ENCODE data around the gene C1QTNF12.
"Not testable (repeated sequence)": the region's sequence is repeated elsewhere in the genome, so short reads cannot be mapped to it uniquely, and the experiment has no call there.

C1QTNF12 gene

DNA sequence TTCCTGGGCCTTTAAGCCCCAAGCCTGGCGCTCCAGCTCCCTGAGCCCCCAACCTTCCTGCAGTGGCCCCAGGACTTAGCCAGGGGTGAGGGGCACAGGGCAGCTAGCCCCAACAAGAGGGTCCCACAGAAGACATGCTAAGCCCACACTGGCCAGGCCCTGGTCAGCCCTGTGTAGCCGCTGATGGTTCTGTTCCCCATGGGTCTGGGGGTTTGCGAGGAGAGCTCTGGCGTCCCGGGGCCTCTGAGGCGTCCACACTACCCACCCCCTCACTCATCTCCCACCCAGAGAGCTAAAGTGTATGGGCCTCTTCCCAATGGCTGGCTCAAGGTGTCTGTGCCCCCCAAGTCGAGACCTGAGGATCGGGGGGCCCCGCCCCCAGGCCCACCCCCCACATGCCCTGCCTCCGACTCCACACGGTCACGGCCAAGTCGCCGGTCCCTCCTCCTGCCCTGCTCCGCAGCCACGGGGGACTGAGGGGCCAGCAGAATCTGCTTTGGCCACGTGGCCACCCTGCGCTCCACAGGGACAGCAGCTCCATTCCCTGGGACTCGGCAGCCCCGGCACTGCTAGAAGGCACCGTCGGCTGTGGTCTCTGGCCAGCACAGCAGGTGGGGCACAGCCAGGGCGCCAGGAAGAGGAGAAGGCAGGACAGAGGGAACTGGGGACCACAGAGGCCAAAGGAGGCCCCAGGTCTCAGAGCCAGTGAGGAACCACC lies 47.9 kb downstream of the C1QTNF12 start:
- in situ Hi-C loops (cut with MboI; ENCODE audit: low sequenced_read_pairs, unreplicated experiment) = no loop called here
- TF ChIP-seq, protein P1, sequence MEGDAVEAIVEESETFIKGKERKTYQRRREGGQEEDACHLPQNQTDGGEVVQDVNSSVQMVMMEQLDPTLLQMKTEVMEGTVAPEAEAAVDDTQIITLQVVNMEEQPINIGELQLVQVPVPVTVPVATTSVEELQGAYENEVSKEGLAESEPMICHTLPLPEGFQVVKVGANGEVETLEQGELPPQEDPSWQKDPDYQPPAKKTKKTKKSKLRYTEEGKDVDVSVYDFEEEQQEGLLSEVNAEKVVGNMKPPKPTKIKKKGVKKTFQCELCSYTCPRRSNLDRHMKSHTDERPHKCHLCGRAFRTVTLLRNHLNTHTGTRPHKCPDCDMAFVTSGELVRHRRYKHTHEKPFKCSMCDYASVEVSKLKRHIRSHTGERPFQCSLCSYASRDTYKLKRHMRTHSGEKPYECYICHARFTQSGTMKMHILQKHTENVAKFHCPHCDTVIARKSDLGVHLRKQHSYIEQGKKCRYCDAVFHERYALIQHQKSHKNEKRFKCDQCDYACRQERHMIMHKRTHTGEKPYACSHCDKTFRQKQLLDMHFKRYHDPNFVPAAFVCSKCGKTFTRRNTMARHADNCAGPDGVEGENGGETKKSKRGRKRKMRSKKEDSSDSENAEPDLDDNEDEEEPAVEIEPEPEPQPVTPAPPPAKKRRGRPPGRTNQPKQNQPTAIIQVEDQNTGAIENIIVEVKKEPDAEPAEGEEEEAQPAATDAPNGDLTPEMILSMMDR (IDR thresholded peaks at IDR 0.05; ENCODE audit: borderline replicate concordance, control extremely low read depth, extremely low read depth, insufficient read depth, missing control alignments) = no peak
- DNase-seq (ENCODE audit: low spot score) = no peak

DNA sequence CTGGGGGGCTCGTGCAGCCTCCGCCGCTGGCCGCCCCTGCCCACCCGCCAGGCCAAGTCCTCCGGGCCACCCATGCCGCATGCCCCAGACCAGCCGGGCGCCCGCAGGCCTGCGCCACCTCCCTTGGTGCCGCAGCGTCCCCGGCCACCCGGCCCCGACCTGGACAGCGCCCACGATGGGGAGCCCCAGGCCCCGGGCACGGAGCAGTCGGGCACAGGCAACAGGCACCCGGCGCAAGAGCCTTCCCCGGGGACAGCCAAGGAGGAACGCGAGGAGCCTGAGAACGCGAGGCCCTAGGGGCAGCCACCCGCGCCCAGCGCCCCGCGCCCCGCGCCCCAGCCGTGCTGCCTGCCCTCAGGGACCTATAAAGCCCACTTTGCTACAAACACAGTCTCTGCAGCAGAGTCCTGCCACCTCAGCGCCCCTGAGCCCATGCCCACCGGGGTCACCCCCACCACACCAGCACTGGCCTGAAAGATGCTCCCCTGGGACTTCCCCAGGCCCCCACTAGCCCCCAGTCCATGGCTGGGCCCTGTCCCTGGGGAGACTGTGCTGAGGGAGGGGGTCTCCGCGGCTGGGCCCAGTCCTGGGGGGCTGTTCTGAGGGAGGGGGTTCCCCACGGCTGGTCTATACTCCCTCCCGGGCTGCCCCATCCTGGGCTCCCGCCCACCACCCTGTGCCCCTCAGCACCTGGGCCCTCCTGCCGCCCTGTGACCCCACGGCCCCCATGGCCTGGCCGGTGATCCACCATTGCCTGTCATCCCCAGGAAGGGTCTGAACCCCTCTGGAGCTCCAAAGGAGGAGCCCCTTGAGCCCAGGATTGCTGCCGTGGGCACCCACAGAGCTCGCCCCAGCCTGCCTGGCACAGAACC lies 48.7 kb downstream of the C1QTNF12 start:
- no peak for DNase-seq (ENCODE audit: low spot score)
- TF ChIP-seq, protein P1 (IDR thresholded peaks at IDR 0.05; ENCODE audit: borderline replicate concordance, control extremely low read depth, extremely low read depth, insufficient read depth, missing control alignments) = no peak
- in situ Hi-C loops (cut with MboI; ENCODE audit: low sequenced_read_pairs, unreplicated experiment) = no loop called here

DNA sequence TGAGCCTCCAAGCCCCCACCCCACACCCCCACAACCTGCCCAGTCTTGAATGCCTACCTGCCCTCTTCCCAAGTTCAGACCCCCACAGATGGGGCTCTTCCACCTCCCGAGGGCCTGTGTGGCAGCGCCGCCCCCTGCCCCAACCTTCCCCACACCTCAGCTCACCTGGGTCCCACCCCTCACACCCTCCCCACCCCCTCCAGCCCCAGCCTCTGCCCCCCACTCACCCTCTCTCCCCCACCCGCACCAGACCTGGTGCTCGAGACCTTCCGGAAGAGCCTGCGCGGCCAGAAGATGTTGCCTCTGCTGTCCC lies 49.4 kb downstream of the C1QTNF12 start:
- DNase-seq (ENCODE audit: low spot score) = no peak
- in situ Hi-C loops (cut with MboI; ENCODE audit: low sequenced_read_pairs, unreplicated experiment) = no loop called here

DNA sequence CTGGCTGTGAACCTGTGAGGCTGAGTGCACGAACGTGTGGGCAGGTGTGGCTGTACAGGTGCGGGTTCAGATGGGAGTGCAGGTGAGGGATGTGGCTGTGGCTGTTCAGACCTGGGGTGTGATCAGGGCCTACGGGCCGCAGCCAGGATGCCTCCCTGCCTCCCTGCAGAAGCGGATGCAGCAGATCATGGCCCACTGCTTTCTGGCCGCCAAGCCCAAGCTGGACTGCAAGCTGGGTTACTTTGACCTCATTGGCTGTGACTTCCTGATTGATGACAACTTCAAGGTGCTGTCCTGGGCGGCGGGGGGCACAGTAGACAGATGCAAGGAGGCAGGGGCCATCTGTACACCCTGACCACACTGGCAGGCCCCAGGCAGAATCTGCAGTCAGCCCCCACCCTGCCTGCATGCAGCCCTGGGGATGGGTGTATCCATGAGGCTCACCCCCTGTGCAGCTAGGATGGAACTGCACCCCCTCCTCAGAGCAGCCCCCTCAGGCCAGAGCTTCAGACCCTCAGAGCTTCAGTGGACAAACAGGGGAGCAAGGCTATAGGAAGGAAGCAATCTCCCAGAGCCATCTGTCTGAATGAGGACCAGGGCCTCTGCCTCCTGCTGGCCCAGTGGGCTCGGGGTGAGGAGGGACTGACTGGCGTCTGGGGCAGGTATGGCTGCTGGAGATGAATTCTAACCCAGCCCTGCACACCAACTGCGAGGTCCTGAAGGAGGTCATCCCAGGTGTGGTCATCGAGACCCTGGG lies 49.9 kb downstream of the C1QTNF12 start:
- in situ Hi-C loops (cut with MboI; ENCODE audit: low sequenced_read_pairs, unreplicated experiment) = no loop called here
- TF ChIP-seq, protein P1 (IDR thresholded peaks at IDR 0.05; ENCODE audit: borderline replicate concordance, control extremely low read depth, extremely low read depth, insufficient read depth, missing control alignments) = no peak
- no peak for DNase-seq (ENCODE audit: low spot score)

More for the DNA sequence above, 49.4 kb downstream of the C1QTNF12 start:
- TF ChIP-seq, protein P1 (IDR thresholded peaks at IDR 0.05; ENCODE audit: borderline replicate concordance, control extremely low read depth, extremely low read depth, insufficient read depth, missing control alignments) = no peak

DNA sequence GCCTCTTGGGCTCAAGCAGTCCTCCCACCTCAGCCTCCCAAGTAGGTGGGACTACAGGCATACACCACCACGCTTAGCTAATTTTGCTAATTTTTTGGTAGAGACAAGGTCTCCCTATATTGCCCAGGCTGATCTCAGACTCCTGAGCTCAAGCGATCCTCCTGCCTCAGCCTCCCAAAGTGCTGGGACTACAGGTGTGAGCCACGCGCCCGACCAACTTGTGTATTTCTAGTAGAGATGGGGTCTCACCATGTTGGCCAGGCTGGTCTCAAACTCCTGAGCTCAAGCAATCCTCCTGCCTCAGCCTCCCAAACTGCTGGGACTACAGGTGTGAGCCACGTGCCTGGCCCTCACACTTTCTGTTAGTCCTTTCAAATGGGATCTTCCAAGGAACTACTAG lies 50.8 kb downstream of the C1QTNF12 start:
- DNase-seq (ENCODE audit: low spot score); in situ Hi-C loops (cut with MboI; ENCODE audit: low sequenced_read_pairs, unreplicated experiment): not testable (repeated sequence)

DNA sequence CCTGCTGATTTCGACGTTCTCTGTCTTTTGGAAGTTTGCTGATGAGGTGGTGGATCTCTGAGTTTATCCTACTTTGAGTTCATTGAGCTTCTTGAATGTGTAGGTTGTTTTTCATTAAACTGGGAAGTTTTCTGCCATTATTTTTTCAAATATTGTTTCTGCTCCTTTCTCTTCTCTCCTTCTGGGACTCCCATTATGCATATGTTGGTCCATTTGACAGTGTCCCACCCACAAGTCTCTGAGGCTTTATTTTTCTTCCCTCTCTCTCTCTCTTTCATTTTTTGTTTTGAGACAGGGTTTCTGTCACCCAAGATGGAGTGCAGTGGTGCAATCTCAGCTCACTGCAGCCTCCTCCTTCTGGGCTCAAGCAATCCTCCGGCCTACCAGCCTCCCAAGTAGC lies 51.8 kb downstream of the C1QTNF12 start:
- in situ Hi-C loops (cut with MboI; ENCODE audit: low sequenced_read_pairs, unreplicated experiment) = no loop called here
- TF ChIP-seq, protein P1 (IDR thresholded peaks at IDR 0.05; ENCODE audit: borderline replicate concordance, control extremely low read depth, extremely low read depth, insufficient read depth, missing control alignments) = no peak
- DNase-seq (ENCODE audit: low spot score) = no peak

Measured in GM13976 (cell line).